ENCODE results near the gene PRLH.
"Not testable (repeated sequence)": the region's sequence is repeated elsewhere in the genome, so short reads cannot be mapped to it uniquely, and the experiment has no call there.

Gene PRLH

DNA sequence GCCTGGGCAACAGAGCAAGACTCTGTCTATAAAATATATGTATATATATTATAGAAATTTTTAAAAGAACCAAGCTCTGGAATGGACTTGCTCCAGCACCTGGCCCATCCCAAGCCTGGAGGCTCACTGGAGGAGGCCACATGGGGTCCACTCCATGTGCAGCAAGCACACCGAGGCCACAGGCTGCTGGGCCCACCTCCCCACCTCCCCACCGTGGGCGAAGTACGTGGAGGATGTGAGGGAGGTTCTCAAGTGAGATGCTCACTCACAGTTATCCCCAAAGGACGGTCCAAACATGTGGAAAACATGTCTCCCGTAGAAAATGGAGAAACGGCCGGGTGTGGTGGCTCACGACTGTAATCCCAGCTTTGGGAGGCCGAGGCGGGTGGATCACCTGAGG, 38.0 kb downstream of the PRLH start:
- Histone ChIP-seq H3K4me3 (ENCODE audit: extremely low read depth, insufficient read depth, low read length, poor library complexity, severe bottlenecking) (no peak overlapping the region), H3K4me1 (ENCODE audit: control insufficient read depth, insufficient read depth, low read length, poor library complexity, severe bottlenecking) (peaks cover 34% of the 10 kb centered on the region), H3K9me3 (ENCODE audit: control insufficient read depth, low read length) (peaks cover 3% of the 10 kb centered on the region), H3K36me3 (ENCODE audit: control insufficient read depth, insufficient read depth, low read length) (no peaks in the 10 kb centered on the region), H3K27ac (ENCODE audit: low read depth, low read length, severe bottlenecking) (no peak overlapping the region)
- WGBS, 2 experiments (ENCODE audit: insufficient coverage in 2 of 2), result 91 to 93% methylated on average over 5 to 8 of the region's 11 CpGs

DNA sequence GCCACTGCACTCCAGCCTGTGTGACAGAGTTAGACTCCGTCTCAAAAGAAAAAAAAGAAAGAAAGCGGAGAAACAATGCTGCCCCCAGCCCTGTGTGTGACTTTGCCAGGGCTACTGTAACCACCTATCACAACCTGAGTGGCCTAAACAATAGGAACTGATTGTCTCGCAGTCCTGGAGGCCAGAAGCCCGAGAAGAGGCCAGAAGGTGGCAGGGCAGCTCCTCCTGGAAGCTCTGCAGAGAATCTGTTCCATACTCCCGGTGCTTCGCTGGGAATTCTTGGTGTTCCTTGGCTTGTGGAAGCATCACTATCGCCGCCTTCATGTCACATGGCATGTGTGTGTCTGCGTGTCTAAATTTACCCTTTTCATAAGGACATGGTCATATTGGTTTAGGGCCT, 38.6 kb downstream of the PRLH start:
- peaks cover 3% of the 10 kb centered on the region for H3K9me3 ChIP-seq (ENCODE audit: control insufficient read depth, low read length)
- no peak overlapping the region for H3K4me3 ChIP-seq (ENCODE audit: extremely low read depth, insufficient read depth, low read length, poor library complexity, severe bottlenecking)
- 92 to 93% methylated on average over 5 to 7 of the region's 9 CpGs for WGBS, 2 experiments (ENCODE audit: insufficient coverage in 2 of 2)
- H3K27ac ChIP-seq (ENCODE audit: low read depth, low read length, severe bottlenecking), result no peak overlapping the region
- H3K4me1 ChIP-seq (ENCODE audit: control insufficient read depth, insufficient read depth, low read length, poor library complexity, severe bottlenecking), result peaks cover 31% of the 10 kb centered on the region
- H3K36me3 ChIP-seq (ENCODE audit: control insufficient read depth, insufficient read depth, low read length), result no peaks in the 10 kb centered on the region

DNA sequence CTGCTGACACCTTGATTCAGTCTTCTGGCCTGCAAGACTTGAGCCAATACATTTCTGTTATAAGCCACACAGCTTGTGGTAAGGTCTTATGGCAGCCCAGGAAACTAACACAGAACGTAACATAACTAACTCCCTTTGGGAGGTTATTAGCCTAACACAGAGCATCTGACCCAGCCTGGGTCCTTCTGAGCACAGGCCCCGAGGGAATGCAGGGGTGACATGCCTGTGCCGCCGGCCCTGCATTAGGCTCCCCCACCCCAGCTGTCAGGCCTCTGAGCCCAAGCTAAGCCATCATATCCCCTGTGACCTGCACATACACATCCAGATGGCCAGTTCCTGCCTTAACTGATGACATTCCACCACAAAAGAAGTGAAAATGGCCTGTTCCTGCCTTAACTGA, 40.1 kb downstream of the PRLH start:
- H3K27ac ChIP-seq (ENCODE audit: low read depth, low read length, severe bottlenecking); H3K4me3 ChIP-seq (ENCODE audit: extremely low read depth, insufficient read depth, low read length, poor library complexity, severe bottlenecking); H3K36me3 ChIP-seq (ENCODE audit: control insufficient read depth, insufficient read depth, low read length); H3K9me3 ChIP-seq (ENCODE audit: control insufficient read depth, low read length): not testable (repeated sequence)
- H3K4me1 ChIP-seq (ENCODE audit: control insufficient read depth, insufficient read depth, low read length, poor library complexity, severe bottlenecking), result peaks cover 25% of the 10 kb centered on the region
- 96 to 97% methylated on average over 3 of the region's 4 CpGs for WGBS, 2 experiments (ENCODE audit: insufficient coverage in 2 of 2)

DNA sequence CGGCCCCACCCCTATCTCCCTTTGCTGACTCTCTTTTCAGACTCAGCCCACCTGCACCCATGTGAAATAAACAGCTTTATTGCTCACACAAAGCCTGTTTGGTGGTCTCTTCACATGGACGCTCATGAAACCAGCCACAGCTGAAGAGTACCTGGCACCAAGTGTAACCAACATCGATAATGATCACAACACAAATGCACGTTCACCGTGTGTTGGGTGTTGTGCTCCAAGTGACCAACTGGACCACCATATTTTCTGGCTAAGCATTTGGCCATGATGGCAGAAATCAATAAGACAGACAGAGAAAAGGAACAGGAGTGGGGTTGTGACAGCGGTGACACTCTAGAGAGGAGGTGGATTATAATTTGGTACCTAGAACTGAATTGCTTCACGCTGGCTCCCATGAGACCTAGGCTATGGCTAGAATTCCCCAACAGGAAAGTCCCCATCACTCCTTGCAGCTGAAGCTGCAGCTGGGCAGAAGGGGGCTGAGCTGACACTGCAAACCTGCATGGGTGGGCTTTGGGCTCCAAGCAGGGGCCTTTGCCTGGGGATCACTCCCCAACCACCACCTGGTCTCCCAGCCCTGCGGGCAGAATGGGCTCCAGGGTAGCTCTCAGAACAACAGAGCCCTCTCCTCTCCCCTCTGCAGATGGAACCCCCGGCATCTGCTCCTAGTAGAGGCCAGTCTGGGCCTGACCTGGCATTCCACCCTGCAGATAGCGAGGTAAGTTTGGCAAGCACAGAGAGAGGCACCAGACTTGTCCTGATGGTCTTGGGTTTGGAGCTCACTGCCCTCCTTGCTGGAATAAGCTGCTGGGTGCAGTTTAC, 46.4 kb downstream of the PRLH start:
- Histone ChIP-seq H3K9me3 (ENCODE audit: control insufficient read depth, low read length) (no peaks in the 10 kb centered on the region), H3K36me3 (ENCODE audit: control insufficient read depth, insufficient read depth, low read length) (no peaks in the 10 kb centered on the region), H3K27ac (ENCODE audit: low read depth, low read length, severe bottlenecking) (no peak overlapping the region), H3K4me1 (ENCODE audit: control insufficient read depth, insufficient read depth, low read length, poor library complexity, severe bottlenecking) (peaks cover 47% of the 10 kb centered on the region), H3K4me3 (ENCODE audit: extremely low read depth, insufficient read depth, low read length, poor library complexity, severe bottlenecking) (no peak overlapping the region)
- WGBS, 2 experiments (ENCODE audit: insufficient coverage in 2 of 2), result 89 to 93% methylated on average over 8 of the region's 10 CpGs

DNA sequence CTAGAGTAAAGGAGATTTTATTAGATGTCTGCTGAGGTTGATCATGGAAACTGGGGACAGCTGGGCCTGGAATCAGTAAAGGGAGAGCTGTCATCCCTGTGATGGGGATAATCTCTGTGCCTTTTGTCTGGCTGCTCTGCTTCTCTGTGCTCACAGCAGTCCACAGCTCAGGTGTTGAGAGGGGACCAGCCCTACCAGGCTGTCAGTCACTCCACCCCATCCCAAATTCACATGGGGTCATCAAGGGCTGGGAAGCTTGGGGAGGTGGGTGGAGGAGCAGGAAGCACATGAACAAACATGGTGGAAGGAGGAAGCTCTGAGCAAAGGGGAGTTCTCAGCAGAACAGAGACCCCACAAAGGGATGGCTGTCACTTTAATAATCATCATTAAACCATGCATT, 47.3 kb downstream of the PRLH start:
- Histone ChIP-seq H3K9me3 (ENCODE audit: control insufficient read depth, low read length) (no peaks in the 10 kb centered on the region), H3K4me3 (ENCODE audit: extremely low read depth, insufficient read depth, low read length, poor library complexity, severe bottlenecking) (no peak overlapping the region), H3K36me3 (ENCODE audit: control insufficient read depth, insufficient read depth, low read length) (no peaks in the 10 kb centered on the region), H3K27ac (ENCODE audit: low read depth, low read length, severe bottlenecking) (peak overlapping the region; percentile 95), H3K4me1 (ENCODE audit: control insufficient read depth, insufficient read depth, low read length, poor library complexity, severe bottlenecking) (peaks cover 48% of the 10 kb centered on the region)

DNA sequence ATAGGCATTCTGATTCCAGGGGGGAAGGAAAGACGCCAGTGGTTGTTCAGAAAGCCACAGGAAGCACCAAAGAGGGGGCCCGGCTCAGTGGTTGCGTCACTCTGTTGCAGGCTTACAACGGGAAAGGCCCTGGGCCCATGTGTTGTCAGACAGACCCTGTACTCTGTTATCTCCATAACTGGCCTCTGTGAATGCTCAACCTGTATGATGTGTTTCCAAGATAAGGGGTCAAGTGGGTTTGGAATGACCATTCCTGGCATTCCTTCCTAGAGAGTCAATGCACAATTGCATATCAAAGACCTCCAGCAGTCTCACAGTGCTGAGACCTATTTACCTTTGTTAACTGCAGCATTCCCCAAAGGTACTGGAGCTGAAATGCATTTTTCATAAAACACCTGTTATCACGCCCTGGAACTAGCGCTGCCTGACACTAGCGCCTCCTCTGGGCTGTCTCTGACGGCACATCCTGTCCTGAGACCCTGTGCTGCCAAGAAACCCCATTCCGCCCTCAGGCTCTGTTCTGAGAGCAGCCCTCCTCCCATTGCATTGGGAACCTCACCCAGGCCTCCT, 47.9 kb downstream of the PRLH start:
- H3K27ac ChIP-seq (ENCODE audit: low read depth, low read length, severe bottlenecking), result peak overlapping the region; percentile 95
- H3K4me3 ChIP-seq (ENCODE audit: extremely low read depth, insufficient read depth, low read length, poor library complexity, severe bottlenecking), result no peak overlapping the region
- H3K9me3 ChIP-seq (ENCODE audit: control insufficient read depth, low read length), result no peaks in the 10 kb centered on the region
- H3K36me3 ChIP-seq (ENCODE audit: control insufficient read depth, insufficient read depth, low read length), result no peaks in the 10 kb centered on the region
- H3K4me1 ChIP-seq (ENCODE audit: control insufficient read depth, insufficient read depth, low read length, poor library complexity, severe bottlenecking), result peaks cover 48% of the 10 kb centered on the region
- WGBS, 2 experiments (ENCODE audit: insufficient coverage in 2 of 2), result 34 to 40% methylated on average over 7 to 9 of the region's 9 CpGs

DNA sequence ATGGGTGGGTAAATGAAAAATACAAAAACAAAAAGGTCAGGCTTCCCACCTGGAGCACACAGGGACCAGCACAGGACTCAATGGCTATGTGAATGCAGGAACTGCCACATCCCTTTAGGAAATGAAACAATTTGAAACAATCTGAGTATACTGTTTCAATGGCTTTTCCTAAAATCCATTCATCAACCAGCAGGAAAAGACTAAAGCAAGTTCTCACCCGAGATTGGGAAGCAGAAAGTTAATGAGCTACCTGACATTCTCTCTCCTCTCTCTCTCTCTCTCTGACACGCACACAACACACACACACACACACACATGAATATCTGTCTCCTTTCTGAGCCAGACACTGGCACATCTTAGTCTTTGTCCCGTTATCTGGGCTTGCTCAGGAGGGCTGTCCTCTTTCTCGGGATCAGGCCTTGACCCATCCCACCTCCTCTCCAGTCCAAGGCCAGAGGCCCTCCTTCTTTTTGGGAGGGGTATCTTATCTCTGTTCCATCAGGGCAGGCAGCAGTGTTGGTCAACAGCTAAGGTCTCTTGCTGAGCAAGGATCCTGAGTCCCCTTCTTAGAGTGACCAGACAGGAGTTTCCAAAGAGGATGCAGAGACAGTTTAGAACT, 49.4 kb downstream of the PRLH start:
- peak overlapping the region; percentile 75 for H3K27ac ChIP-seq (ENCODE audit: low read depth, low read length, severe bottlenecking)
- H3K4me3 ChIP-seq (ENCODE audit: extremely low read depth, insufficient read depth, low read length, poor library complexity, severe bottlenecking), result no peak overlapping the region
- H3K4me1 ChIP-seq (ENCODE audit: control insufficient read depth, insufficient read depth, low read length, poor library complexity, severe bottlenecking), result peaks cover 48% of the 10 kb centered on the region
- WGBS, 2 experiments (ENCODE audit: insufficient coverage in 2 of 2), result 53 to 91% methylated on average over 1 to 3 of the region's 4 CpGs
- H3K36me3 ChIP-seq (ENCODE audit: control insufficient read depth, insufficient read depth, low read length), result no peaks in the 10 kb centered on the region
- H3K9me3 ChIP-seq (ENCODE audit: control insufficient read depth, low read length), result no peaks in the 10 kb centered on the region

DNA sequence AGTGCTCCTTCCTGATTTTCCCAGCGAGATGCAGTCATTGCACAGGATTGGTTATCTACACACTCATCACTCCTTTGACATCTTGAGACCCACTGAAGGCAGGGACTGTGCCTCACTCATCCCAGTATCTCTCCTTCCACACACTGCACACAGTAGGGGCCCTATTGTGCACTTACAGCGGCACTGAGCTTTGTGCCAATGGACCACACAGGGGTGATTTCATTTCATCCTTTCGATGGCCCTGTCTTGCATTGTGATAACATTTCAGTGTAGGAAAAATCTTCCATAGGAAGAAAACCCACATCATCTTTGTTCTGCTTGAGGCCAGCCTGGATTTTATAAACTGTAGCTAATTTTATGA, 50.0 kb downstream of the PRLH start:
- 89 to 92% methylated on average over 2 of the region's 3 CpGs for WGBS, 2 experiments (ENCODE audit: insufficient coverage in 2 of 2)
- Histone ChIP-seq H3K27ac (ENCODE audit: low read depth, low read length, severe bottlenecking) (peak overlapping the region; percentile 75), H3K9me3 (ENCODE audit: control insufficient read depth, low read length) (no peaks in the 10 kb centered on the region), H3K4me3 (ENCODE audit: extremely low read depth, insufficient read depth, low read length, poor library complexity, severe bottlenecking) (no peak overlapping the region), H3K4me1 (ENCODE audit: control insufficient read depth, insufficient read depth, low read length, poor library complexity, severe bottlenecking) (peaks cover 48% of the 10 kb centered on the region), H3K36me3 (ENCODE audit: control insufficient read depth, insufficient read depth, low read length) (no peaks in the 10 kb centered on the region)

Data from mesodermal cell (in vitro differentiated cells).